Activated CD4-positive, alpha-beta T cell treated with anti-CD3 and anti-CD28 coated beads, Interleukin-2, amount 10 ng/mL, durations not matched to agents 7 days and 5 days (primary cell): ENCODE measurements around the gene TLCD5. TPM values are rescaled to one million over a fixed set of nuclear protein-coding genes. Genes with fewer than 3 reads are reported as not detected.
A peak's percentile ranks its signal among the peaks of the same experiment; 100 is the strongest.

ENCODE experiments used
- CTCF ChIA-PET: fragments of 350-600 bp; sonication (Branson Sonifier 250); formaldehyde crosslinking; loops from one replicate; lab custom pipeline; 2021; ENCODE audit warnings: antibody characterized with exemption; lab: Charles Lee
- POLR2A ChIA-PET: fragments of 350-600 bp; sonication (Branson Sonifier 250); formaldehyde crosslinking; loops from one replicate; lab custom pipeline; 2021; ENCODE audit warnings: antibody characterized with exemption; lab: Charles Lee
- DNase-seq: peaks from one replicate; pipeline ENCODE4 v3.0.0-alpha.2; 2020
- H3K27ac Mint-ChIP-seq: one replicate; pipeline ENCODE4 v1.8.0; 2021; ENCODE audit warnings: mild to moderate bottlenecking, moderate library complexity, mixed read lengths
- H3K27me3 Mint-ChIP-seq: one replicate; pipeline ENCODE4 v1.8.0; 2021; ENCODE audit warnings: mixed read lengths
- H3K36me3 Mint-ChIP-seq: one replicate; pipeline ENCODE4 v1.8.0; 2021; ENCODE audit warnings: low read depth, mixed read lengths
- H3K4me1 Mint-ChIP-seq: one replicate; pipeline ENCODE4 v1.8.0; 2021; ENCODE audit warnings: mixed read lengths
- H3K4me3 Mint-ChIP-seq: one replicate; pipeline ENCODE4 v1.8.0; 2021; ENCODE audit warnings: mild to moderate bottlenecking, moderate library complexity, mixed read lengths
- H3K9me3 Mint-ChIP-seq: one replicate; pipeline ENCODE4 v1.8.0; 2021; ENCODE audit warnings: mixed read lengths
- total RNA-seq, 2 experiments: library from RNA; stranded (reverse); gene quantifications; one replicate each; pipeline ENCODE4 v1.2.3, GENCODE V29; 2021

TLCD5 gene
- total RNA-seq, 2 experiments from 2014 or later, result 0.19 to 0.42 TPM

- no peak overlapping the region for H3K27ac Mint-ChIP-seq
- H3K4me1 Mint-ChIP-seq, result peaks cover 38% of the 10 kb centered on the region
- H3K9me3 Mint-ChIP-seq, result peaks cover 3% of the 10 kb centered on the region
- no peaks in the 10 kb centered on the region for H3K36me3 Mint-ChIP-seq
- ChIA-PET CTCF (interaction anchor here (1.3 kb wide), 1 partner anchor 8 kb away, joined by 3 read pairs; no protein-coding TSS in a partner anchor), POLR2A (no interaction called here)
- H3K4me3 Mint-ChIP-seq, result no peak overlapping the region
- H3K27me3 Mint-ChIP-seq, result peaks cover 72% of the 10 kb centered on the region
- DNase-seq, result no peak
Measured at GRCh38 chr11:120343429-120343828, 18.3 kb downstream of the TLCD5 start.

GRCh38 chr11:120344302-120345004 lies 19.4 kb downstream of the TLCD5 start:
- Mint-ChIP-seq H3K9me3 (peaks cover 3% of the 10 kb centered on the region), H3K4me3 (peak overlapping the region; percentile 18), H3K27ac (peak overlapping the region; percentile 19), H3K36me3 (no peaks in the 10 kb centered on the region), H3K27me3 (peaks cover 71% of the 10 kb centered on the region), H3K4me1 (peaks cover 32% of the 10 kb centered on the region)
- POLR2A ChIA-PET, result no interaction called here
- DNase-seq, result peak; percentile 86
- CTCF ChIA-PET, result no interaction called here

GRCh38 chr11:120346233-120346632 lies 21.1 kb downstream of the TLCD5 start:
- POLR2A ChIA-PET, result no interaction called here
- H3K27ac Mint-ChIP-seq, result no peak overlapping the region
- CTCF ChIA-PET, result interaction anchor here (0.6 kb wide), 1 partner anchor 25 kb away, joined by 3 read pairs; no protein-coding TSS in a partner anchor
- no peak overlapping the region for H3K4me3 Mint-ChIP-seq
- H3K36me3 Mint-ChIP-seq, result no peaks in the 10 kb centered on the region
- H3K27me3 Mint-ChIP-seq, result peaks cover 65% of the 10 kb centered on the region
- no peak for DNase-seq
- peaks cover 25% of the 10 kb centered on the region for H3K4me1 Mint-ChIP-seq
- H3K9me3 Mint-ChIP-seq, result peaks cover 3% of the 10 kb centered on the region

GRCh38 chr11:120350637-120351036 lies 25.5 kb downstream of the TLCD5 start:
- POLR2A ChIA-PET, result no interaction called here
- DNase-seq, result no peak
- Mint-ChIP-seq H3K4me3 (no peak overlapping the region), H3K4me1 (peaks cover 4% of the 10 kb centered on the region), H3K27ac (no peak overlapping the region), H3K9me3 (no peaks in the 10 kb centered on the region), H3K27me3 (peaks cover 68% of the 10 kb centered on the region), H3K36me3 (no peaks in the 10 kb centered on the region)
- CTCF ChIA-PET, result no interaction called here

- POLR2A ChIA-PET, result no interaction called here
- Mint-ChIP-seq H3K27me3 (peaks cover 61% of the 10 kb centered on the region), H3K4me1 (no peaks in the 10 kb centered on the region), H3K4me3 (no peak overlapping the region), H3K9me3 (peaks cover 3% of the 10 kb centered on the region), H3K36me3 (no peaks in the 10 kb centered on the region), H3K27ac (no peak overlapping the region)
- CTCF ChIA-PET, result no interaction called here
- no peak for DNase-seq
Measured at GRCh38 chr11:120352405-120352804, 27.3 kb downstream of the TLCD5 start.

GRCh38 chr11:120354068-120354467 lies 29.0 kb downstream of the TLCD5 start:
- H3K27ac Mint-ChIP-seq, result no peak overlapping the region
- H3K36me3 Mint-ChIP-seq, result no peaks in the 10 kb centered on the region
- CTCF ChIA-PET, result no interaction called here
- H3K4me1 Mint-ChIP-seq, result no peaks in the 10 kb centered on the region
- POLR2A ChIA-PET, result no interaction called here
- H3K4me3 Mint-ChIP-seq, result no peak overlapping the region
- no peak for DNase-seq
- peaks cover 63% of the 10 kb centered on the region for H3K27me3 Mint-ChIP-seq
- peaks cover 3% of the 10 kb centered on the region for H3K9me3 Mint-ChIP-seq

- H3K4me1 Mint-ChIP-seq, result no peaks in the 10 kb centered on the region
- H3K9me3 Mint-ChIP-seq, result peaks cover 3% of the 10 kb centered on the region
- no peak for DNase-seq
- H3K27ac Mint-ChIP-seq, result no peak overlapping the region
- CTCF ChIA-PET, result no interaction called here
- no peak overlapping the region for H3K4me3 Mint-ChIP-seq
- H3K36me3 Mint-ChIP-seq, result no peaks in the 10 kb centered on the region
- POLR2A ChIA-PET, result no interaction called here
- H3K27me3 Mint-ChIP-seq, result peaks cover 60% of the 10 kb centered on the region
Measured at GRCh38 chr11:120354779-120355178, 29.7 kb downstream of the TLCD5 start.

- H3K27ac Mint-ChIP-seq, result no peak overlapping the region
- CTCF ChIA-PET, result no interaction called here
- peaks cover 47% of the 10 kb centered on the region for H3K27me3 Mint-ChIP-seq
- no peak overlapping the region for H3K4me3 Mint-ChIP-seq
- no peak for DNase-seq
- H3K4me1 Mint-ChIP-seq, result no peaks in the 10 kb centered on the region
- H3K9me3 Mint-ChIP-seq, result peaks cover 3% of the 10 kb centered on the region
- no peaks in the 10 kb centered on the region for H3K36me3 Mint-ChIP-seq
- POLR2A ChIA-PET, result no interaction called here
Measured at GRCh38 chr11:120357620-120358019, 32.5 kb downstream of the TLCD5 start.

GRCh38 chr11:120358729-120359128 lies 33.6 kb downstream of the TLCD5 start:
- POLR2A ChIA-PET, result no interaction called here
- DNase-seq, result no peak
- Mint-ChIP-seq H3K9me3 (peaks cover 3% of the 10 kb centered on the region), H3K27me3 (peaks cover 41% of the 10 kb centered on the region), H3K4me1 (no peaks in the 10 kb centered on the region), H3K4me3 (no peak overlapping the region), H3K27ac (no peak overlapping the region), H3K36me3 (no peaks in the 10 kb centered on the region)
- CTCF ChIA-PET, result no interaction called here

- Mint-ChIP-seq H3K27me3 (peaks cover 30% of the 10 kb centered on the region), H3K36me3 (no peaks in the 10 kb centered on the region), H3K4me1 (no peaks in the 10 kb centered on the region), H3K27ac (no peak overlapping the region), H3K4me3 (no peak overlapping the region), H3K9me3 (no peaks in the 10 kb centered on the region)
- DNase-seq, result no peak
- ChIA-PET POLR2A (no interaction called here), CTCF (no interaction called here)
Measured at GRCh38 chr11:120363436-120363835, 38.3 kb downstream of the TLCD5 start.

GRCh38 chr11:120365512-120365911 lies 40.4 kb downstream of the TLCD5 start:
- DNase-seq, result no peak
- ChIA-PET CTCF (no interaction called here), POLR2A (no interaction called here)
- Mint-ChIP-seq H3K27ac (no peak overlapping the region), H3K4me3 (no peak overlapping the region), H3K9me3 (no peaks in the 10 kb centered on the region), H3K36me3 (no peaks in the 10 kb centered on the region), H3K27me3 (peaks cover 22% of the 10 kb centered on the region), H3K4me1 (no peaks in the 10 kb centered on the region)

- CTCF ChIA-PET, result no interaction called here
- H3K36me3 Mint-ChIP-seq, result no peaks in the 10 kb centered on the region
- POLR2A ChIA-PET, result no interaction called here
Measured at GRCh38 chr11:120372296-120372695, 47.2 kb downstream of the TLCD5 start.

GRCh38 chr11:120375076-120375475 lies 50.0 kb downstream of the TLCD5 start:
- no peak for DNase-seq
- H3K9me3 Mint-ChIP-seq, result peaks cover 9% of the 10 kb centered on the region
- no peak overlapping the region for H3K27ac Mint-ChIP-seq
- H3K4me1 Mint-ChIP-seq, result no peaks in the 10 kb centered on the region
- ChIA-PET CTCF (interaction anchor here (0.6 to 1.3 kb wide), 2 partner anchors 20 to 907 kb away, joined by 3 to 4 read pairs; no protein-coding TSS in a partner anchor), POLR2A (no interaction called here)
- H3K36me3 Mint-ChIP-seq, result no peaks in the 10 kb centered on the region
- peaks cover 23% of the 10 kb centered on the region for H3K27me3 Mint-ChIP-seq
- no peak overlapping the region for H3K4me3 Mint-ChIP-seq

More at GRCh38 chr11:120372296-120372695, 47.2 kb downstream of the TLCD5 start:
- no peaks in the 10 kb centered on the region for H3K9me3 Mint-ChIP-seq
- no peaks in the 10 kb centered on the region for H3K4me1 Mint-ChIP-seq
- DNase-seq, result no peak
- no peak overlapping the region for H3K27ac Mint-ChIP-seq
- peaks cover 16% of the 10 kb centered on the region for H3K27me3 Mint-ChIP-seq
- H3K4me3 Mint-ChIP-seq, result no peak overlapping the region
